HG03565 (cell line): ENCODE results near the gene INSL3.
"Not testable (repeated sequence)": the region's sequence is repeated elsewhere in the genome, so short reads cannot be mapped to it uniquely, and the experiment has no call there.

Experiments used
- ATAC-seq: cut with Tn5 transposase; IDR thresholded peaks from one replicate; pipeline ENCODE4 v1.9.1; 2021; ENCODE audit warnings: mild to moderate bottlenecking, moderate library complexity; ENCODE audit not compliant: unreplicated experiment

INSL3 gene

DNA sequence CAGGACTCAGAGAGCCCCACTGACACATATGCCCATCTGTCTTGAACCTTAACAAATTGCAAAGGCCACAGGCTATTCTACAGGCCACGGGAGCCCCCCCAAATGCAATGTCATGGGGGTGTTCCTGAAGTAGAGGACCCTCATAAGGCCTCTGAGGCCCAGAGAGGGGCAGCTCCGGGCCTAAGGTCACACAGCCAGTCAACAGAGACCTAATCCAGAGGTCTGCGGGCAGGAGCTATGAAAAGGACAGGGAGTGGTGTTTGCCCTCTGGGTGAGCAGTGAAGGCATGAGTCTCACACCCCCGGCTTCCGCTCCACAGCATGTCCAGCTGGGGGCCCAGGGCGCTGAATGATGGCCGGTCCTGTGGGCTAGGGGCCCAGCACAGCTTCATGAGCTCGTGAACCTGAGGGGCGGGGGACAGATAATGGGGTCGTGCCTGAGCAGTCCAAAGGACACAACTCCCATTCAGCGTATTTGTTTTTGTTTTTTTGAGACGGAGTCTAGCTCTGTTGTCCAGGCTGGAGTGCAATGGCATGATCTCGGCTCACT, 5.3 kb upstream of the INSL3 start:
- no peak for ATAC-seq

DNA sequence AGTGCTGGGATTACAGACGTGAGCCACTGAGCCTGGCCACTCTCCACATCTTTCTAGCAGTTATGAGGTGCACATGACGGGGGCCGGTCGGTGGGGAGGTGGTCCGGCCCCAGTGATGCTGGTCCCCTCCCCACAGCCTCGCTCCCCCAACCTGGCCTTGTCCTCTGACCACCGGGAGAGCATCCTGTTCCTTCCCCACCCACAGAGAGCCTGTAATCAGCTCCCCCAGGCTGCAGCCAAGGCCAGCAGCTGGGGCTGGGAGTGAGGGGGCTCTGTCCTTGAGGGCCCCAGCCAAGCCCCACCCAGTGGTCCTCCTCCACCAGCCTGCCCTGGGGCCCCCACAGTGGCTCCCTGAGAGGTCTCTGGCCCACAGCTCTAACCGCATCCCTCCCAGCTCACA, 3.0 kb upstream of the INSL3 start:
- ATAC-seq = no peak

DNA sequence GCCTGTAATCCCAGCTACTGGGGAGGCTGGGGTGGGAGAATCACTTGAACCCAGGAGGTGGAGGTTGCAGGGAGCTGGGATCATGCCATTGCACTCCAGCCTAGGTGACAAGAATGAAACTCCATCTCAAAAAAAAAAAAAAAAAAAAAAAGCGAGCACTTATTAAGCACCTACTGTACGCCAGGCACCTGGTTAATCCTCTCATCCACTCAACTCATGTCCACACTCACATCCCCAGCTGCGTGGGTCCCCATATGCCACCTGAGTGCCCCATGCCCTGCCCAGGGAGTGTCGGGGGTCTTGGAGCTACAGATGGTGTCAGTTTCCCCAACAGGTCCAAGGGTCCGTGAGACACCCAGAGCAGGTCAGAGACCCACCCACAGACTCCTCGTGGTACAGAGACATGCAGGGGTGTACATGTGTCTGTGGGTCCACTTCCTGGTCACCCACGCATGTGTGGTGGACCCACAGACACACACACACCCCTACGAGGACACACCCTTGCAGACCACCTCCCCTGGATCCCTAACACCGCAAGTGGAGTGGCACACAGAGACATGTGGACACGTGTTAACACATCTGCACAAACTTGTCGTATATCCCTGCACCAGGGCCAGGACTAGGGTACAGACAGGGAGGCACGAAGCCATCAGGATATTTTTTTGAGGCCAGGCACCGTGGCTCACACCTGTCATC, 3.5 kb downstream of the INSL3 start:
- no peak for ATAC-seq

DNA sequence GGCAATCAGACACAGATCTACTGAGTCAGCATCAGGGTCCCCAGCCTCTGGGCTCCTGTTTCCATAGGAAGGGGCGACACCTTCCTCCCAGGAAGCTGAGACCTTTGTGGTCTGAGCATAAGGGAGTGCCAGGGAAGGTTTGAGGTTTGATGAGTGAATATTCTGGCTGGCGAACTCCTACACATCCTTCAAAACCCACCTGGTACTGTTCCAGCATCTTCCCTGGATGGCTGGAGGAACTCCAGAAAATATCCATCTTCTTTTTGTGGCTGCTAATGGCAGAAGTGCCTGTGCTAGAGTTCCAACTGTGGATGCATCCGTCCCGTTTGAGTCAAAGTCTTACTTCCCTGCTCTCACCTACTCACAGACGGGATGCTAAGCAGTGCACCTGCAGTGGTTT, 9.2 kb downstream of the INSL3 start:
- ATAC-seq = no peak

DNA sequence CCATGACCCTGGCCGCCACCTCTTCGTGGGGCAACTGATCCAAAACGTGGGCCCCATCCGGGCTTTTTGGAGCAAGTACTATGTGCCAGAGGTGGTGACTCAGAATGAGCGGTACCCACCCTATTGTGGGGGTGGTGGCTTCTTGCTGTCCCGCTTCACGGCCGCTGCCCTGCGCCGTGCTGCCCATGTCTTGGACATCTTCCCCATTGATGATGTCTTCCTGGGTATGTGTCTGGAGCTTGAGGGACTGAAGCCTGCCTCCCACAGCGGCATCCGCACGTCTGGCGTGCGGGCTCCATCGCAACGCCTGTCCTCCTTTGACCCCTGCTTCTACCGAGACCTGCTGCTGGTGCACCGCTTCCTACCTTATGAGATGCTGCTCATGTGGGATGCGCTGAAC, 9.6 kb downstream of the INSL3 start:
- no peak for ATAC-seq

DNA sequence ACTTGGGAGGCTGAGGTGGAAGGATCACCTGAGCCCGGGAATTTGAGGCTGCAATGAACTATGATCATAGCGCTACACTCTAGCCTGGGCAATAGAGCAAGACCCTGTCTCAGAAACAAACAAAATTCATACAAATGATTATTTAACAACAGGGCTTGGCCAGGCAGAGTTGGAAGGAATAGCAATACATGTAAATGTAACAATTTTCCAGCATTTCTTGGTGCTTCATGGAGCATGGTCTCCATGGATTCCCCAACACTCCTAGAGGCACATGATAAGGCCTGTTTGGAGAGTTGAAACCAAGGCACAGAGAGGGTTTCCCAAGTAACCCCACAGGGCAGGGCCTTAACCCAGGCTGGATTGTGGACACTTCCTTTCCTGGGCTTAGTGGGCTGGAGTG, 10.2 kb downstream of the INSL3 start:
- no peak for ATAC-seq

DNA sequence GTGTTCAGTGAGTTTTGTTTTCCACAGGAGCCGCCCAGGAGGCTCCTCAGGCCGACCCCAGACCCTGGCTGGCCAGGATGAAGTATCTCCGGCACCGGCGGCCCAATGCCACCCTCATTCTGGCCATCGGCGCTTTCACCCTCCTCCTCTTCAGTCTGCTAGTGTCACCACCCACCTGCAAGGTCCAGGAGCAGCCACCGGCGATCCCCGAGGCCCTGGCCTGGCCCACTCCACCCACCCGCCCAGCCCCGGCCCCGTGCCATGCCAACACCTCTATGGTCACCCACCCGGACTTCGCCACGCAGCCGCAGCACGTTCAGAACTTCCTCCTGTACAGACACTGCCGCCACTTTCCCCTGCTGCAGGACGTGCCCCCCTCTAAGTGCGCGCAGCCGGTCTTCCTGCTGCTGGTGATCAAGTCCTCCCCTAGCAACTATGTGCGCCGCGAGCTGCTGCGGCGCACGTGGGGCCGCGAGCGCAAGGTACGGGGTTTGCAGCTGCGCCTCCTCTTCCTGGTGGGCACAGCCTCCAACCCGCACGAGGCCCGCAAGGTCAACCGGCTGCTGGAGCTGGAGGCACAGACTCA, 13.5 kb downstream of the INSL3 start:
- ATAC-seq = no peak

DNA sequence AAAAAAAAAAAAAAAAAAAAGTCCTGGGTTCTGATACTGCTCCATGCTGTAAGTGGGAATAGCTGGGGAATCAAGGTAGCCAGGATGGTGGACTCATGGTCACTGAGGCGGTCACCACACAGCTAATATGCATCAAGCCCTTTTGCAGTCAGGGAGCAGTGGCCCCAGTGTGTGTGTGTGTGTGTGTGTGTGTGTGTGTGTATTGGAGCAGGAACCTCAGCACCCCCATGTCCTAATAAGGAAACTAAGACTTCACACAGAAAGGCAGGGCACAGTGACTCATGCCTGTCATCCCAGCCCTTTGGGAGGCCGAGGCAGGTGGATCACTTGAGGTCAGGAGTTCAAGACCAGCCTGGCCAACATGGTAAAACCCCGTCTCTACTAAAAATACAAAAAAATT, 14.4 kb downstream of the INSL3 start:
- no peak for ATAC-seq

DNA sequence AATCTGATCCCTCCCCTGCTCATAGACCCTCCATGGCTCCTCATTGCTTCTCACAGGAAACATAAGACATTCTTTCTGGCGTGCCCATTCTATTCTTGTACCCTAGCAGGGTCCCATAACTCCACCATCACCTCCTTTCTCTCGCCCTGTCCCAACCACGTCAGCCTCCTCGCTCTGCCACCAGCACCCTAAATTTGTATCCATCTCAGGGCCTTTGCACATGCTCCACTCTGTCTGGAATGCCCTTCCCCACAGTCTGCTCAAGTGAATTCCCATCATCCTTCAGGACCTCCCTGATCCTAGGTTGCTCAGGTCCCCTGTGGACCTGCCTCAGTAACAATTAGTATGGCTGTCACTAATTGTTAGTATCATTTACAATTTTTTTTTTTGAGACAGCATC, 15.9 kb downstream of the INSL3 start:
- ATAC-seq = no peak

DNA sequence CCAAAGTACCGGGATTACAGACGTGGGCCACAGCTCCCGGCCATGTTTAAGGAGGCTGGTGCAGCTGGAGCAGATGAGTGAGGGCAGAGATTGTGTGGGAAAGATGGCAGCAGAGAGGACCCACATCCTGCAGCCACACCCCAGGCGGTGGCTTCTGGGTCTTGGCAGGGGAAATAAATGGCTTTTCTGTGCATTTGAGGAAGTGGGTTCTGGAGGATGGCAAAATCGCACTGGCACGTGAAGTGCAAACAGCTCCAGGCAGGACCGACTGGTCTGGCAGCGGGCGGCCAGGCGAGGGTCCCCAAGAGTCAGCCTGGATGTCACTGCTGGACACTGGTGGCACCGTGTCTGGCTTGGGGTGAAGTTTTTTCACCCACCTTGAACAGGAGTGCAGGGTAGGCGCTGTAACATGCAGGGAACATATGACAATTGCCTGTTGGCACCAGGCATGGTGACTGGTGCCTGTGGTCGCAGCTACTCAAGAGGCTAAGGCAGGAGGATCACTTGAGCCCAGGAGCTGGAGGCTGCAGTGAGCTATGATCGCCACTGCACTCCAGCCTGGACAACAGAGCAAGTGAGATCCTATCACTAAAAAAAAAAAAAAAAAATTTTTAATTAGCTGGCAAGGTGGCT, 17.9 kb downstream of the INSL3 start:
- ATAC-seq = no peak

DNA sequence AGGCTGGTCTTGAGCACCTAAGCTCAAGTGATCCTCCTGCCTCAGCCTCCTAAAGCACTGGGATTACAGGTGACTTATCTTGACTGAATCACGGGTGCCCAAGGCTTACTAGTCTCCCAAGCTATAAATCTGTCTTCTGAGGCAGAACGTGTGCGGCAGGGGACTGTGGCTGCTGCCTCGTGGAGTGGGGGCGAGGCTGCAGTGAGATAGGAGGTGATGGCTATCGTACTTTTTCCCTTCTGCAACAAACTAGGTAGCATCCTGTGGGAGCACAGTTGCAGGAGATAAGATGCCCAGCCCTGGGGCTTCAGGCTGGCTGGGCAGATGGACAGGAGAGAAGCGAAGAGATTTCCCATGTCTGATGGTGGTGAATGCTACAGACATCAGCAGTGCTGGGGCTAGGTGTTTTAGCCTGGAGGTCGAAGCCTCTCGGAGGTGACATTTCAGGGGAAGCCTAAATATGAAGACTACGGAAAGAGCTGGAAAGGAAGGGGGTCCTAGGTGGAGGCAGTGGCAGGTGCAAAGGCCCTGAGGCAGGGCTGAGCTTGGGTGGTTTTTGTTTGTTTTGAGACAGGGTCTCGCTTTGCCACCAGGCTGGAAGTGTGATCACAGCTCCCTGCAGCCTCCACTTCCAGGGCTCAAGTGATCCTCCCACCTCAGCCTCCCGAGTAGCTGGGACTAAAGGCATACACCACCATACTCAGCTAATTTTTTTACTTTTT, 19.0 kb downstream of the INSL3 start:
- no peak for ATAC-seq

DNA sequence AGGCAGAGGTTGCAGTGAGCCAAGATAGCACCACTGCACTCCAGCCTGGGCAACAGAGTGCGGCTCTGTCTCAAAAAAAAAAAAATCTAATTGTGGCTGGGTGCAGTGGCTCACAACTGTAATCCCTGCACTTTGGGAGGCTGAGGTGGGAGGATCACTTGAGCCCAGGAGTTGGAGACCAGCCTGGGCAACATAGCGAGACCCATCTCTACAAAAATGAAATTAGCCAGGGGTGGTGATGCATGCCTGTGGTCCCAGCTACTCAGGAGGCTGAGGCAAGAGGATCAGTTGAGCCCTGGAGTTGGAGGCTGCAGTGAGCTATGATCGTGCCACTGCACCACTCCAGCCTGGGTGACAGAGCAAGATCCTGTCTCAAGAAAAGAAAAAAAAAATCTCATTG, 22.7 kb downstream of the INSL3 start:
- not testable (repeated sequence) for ATAC-seq

DNA sequence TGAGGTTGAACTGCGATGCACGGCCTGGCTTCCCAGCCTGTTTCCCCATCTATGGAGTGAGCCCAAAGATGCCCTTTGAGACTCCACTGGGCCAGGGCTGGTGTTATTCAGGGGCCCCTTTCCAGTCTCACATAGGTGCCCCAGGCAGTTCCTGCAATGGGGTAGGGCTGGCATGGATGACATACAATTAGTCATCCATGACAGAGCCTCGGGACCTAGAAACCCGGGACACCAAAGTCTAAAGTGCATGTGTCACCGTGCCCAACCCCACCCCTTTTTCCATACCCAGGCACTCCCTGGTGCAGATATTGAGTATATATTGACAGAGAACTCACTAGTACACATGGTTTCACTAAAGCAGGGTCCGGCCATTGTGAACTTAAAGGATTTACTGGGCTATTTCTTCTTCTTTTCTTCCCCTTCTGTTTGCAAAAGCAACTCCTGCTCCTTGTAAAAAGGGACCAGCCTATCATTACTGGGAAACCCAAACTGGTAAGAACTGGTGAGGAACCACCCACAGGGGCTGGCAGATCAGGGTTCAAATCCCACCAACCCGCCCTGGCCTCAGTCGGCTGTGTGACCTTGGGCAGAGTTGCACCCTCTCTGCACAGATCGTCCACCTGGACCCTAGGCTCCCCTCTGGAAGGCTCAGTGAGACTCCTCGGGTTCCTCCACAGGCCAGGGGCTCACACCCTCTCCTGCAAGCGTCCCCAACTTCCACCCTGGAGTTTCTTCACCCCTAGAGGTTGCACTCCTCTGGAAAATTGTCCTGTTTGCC, 23.7 kb downstream of the INSL3 start:
- ATAC-seq = no peak

DNA sequence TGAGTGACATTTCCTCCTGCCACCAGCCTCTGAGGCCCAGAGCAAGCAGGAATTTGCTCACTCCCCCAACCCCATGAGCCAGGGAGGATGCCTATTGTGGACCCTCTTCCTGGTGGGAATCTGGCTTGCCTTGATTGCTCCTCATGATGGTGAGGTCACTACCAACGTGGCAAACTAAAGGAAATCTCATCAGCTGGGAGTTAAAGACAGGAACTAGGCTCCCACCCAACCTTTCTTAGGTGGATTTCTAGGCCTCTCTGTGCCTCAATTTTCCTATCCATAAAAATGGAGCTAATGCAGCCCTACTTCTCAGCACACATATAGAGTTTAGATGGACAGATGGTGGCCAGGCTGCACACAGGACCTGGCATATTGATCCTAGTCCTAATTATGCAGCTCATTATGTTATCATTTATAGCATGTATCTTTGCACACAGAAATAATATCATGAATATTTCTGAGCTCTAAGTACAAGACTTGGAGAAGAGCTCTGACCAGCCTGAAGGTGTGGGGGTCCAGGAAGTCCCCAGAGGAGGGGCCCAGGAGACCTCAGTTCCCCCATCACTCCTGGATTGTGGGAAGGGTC, 24.4 kb downstream of the INSL3 start:
- ATAC-seq = no peak

DNA sequence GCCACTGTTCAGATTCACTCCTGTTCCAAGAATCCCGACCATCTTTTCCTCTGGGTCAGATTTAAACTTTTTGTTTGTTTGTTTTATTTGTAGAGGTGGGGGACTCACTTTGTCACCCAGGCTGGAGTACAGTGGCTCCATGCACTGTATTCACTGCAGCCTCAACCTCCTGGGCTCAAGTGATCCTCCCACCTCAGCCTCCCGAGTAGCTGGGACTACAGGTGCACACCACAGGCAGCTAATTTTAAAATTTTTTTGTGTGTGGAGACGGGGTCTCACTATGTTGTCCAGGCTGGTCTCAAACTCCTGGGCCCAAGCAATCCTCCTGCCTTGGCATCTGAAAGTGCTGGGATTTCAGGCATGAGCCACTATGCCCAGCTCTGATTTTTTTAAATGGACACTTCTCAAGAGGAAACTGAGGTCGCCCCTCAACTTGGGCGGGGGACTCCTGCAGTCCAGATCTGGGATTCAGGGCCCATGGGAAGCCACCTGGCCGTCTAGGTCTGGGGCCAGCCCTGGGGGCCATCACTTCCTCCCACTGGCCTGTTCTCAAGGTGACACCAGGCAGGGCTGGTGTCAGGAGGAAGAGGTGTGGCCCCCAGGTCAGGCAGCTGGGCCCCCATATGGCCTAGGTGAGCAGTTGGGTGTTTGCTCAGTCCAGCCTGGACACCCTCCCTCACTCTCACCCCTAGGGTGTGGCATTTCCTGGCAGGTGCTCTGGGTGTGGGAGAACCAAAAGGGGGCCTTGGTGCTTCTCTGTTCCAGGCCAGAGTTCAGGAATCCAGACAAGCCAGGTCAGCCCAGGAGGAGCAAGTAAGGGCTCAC, 25.1 kb downstream of the INSL3 start:
- no peak for ATAC-seq

DNA sequence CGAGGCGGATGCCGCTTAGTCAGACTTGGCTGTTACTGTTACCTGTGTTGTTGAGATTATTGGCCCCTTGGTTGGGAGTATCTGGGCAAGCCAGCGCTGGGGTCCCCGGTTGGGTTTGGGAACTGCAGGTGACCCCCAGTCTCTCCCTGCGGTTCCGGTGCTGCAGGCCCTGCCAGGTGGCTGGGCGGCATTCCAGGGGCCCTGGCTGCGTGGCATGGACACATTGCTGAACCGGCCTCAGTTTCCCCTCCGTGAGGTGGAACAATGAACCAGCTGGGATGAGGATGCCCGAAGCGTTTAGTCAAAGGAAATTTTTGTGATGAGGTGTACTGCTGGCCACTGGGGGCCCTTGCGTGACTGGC, 25.8 kb downstream of the INSL3 start:
- ATAC-seq = no peak

DNA sequence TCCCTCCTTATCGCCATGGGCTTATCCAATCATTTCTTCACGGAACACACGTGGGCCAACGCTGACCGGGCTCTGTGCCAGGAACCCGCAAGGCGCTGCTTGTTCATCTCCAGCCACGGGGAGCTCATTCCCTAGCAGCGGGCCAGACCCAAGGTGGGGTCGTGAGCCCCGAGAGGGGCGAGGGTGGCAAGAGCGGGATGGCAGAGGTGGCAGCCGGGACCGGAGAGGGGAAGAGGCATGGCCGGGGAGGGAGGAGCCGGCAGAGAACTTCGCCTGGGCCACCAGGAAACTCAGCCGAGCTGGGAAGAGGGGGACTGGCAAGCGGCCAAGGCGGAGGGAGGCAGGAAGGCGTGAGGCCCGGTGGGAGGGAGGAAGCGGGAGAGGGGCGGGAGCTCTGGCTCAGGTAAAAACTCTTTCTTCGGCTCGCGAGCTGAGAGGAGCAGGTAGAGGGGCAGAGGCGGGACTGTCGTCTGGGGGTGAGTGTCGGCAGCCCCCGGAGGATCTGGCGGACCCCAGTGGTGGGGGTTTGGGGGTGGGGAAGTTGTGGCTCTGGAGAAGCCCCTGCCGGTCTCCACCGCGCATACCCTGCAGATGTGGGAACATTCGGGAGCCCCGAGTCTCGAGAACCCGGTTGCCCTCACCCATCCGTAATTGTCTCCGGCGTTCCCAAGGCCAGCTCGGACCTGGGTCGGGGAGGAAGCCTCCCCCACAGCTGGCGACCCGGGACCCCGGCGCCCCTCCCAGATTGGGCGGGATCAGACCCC, 26.4 kb downstream of the INSL3 start, which contains the start of gene B3GNT3:
B3GNT3 (plus strand) TSS at position 408 of the 764 bp plus-strand sequence. CDS start 12,670 bp downstream, outside the sequence.
- no peak for ATAC-seq

DNA sequence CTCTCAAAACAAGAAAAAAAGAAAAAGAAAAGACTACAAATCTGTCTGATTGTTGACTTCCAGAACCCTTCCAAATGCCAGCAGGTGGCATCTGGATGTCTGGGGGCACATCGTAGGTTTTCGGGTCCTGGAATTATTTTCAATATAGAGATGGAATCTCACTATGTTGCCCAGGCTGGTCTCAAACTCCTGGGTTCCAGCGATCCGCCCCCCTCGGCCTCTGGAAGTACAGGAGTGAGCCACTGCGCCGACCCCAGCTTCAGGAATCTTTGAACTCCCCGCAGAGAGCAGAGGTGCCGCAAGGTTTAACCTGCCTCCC, 26.9 kb downstream of the INSL3 start:
- ATAC-seq = no peak
